Lung (tissue), 12 donors: ENCODE data around the gene AUTS2. TPM values are rescaled to one million over a fixed set of nuclear protein-coding genes. Genes with fewer than 3 reads are reported as not detected.

Experiments
- ATAC-seq: fragments of 200-7000 bp; cut with Tn5 transposase; one replicate; pipeline ENCODE4 v1.9.1; 2020; ENCODE audit warnings: moderate number of reproducible peaks; ENCODE audit not compliant: insufficient read depth, low FRiP score
- DNase-seq, 3 donors: peaks; one replicate each; pipeline ENCODE4 v3.0.0-alpha.2; 2013 to 2017
- H3K27ac ChIP-seq, 2 donors: one replicate each; pipeline ENCODE4 v1.5.1; 2013; ENCODE audit warnings: mild to moderate bottlenecking in 2 of 2, moderate library complexity in 2 of 2, control low read depth in 1 of 2, inconsistent platforms in 1 of 2, low read depth in 1 of 2, low read length in 1 of 2
- H3K27me3 ChIP-seq, 3 donors: one replicate each; pipeline ENCODE4 v1.5.1; 2013; ENCODE audit warnings: low read length in 2 of 3; ENCODE audit not compliant: control insufficient read depth in 3 of 3, insufficient read depth in 3 of 3
- H3K36me3 ChIP-seq, 4 donors: one replicate each; pipeline ENCODE4 v1.5.1; 2013; ENCODE audit warnings: low read length in 4 of 4, mild to moderate bottlenecking in 1 of 4, moderate library complexity in 1 of 4; ENCODE audit not compliant: control insufficient read depth in 4 of 4, insufficient read depth in 4 of 4
- H3K4me1 ChIP-seq, 5 donors: one replicate each; pipeline ENCODE4 v1.5.1; 2013; ENCODE audit warnings: low read length in 5 of 5, mild to moderate bottlenecking in 2 of 5, moderate library complexity in 1 of 5; ENCODE audit not compliant: control insufficient read depth in 5 of 5, insufficient read depth in 5 of 5
- H3K4me3 ChIP-seq: one replicate; pipeline ENCODE4 v1.5.1; 2013; ENCODE audit warnings: mild to moderate bottlenecking, control low read depth, moderate library complexity
- H3K9ac ChIP-seq, 2 donors: one replicate each; pipeline ENCODE4 v1.5.1; 2013; ENCODE audit warnings: low read length in 2 of 2, control low read depth in 1 of 2; ENCODE audit not compliant: insufficient read depth in 1 of 2
- H3K9me3 ChIP-seq, 4 donors: one replicate each; pipeline ENCODE4 v1.5.1; 2013; ENCODE audit warnings: low read length in 3 of 4, mild to moderate bottlenecking in 1 of 4, moderate library complexity in 1 of 4; ENCODE audit not compliant: control insufficient read depth in 4 of 4, insufficient read depth in 3 of 4
- WGBS, 2 donors: extraction: QIAGEN DNeasy Blood & Tissue Kit; methylation state at CpG; one replicate each; pipeline ENCODE4 v1.1.7; 2013; 5-methylcytosine and 5-hydroxymethylcytosine counted together
- polyA plus RNA-seq, 2 donors: library from polyadenylated mRNA; stranded (reverse); fragments of 200-250 nt; gene quantifications; one replicate each; pipeline ENCODE4 v1.2.1, GENCODE V29; 2013
- total RNA-seq, 2 donors: library from RNA; depleted of rRNA in 1 of 2; stranded (reverse); fragments of >200 nt in 1 of 2; gene quantifications; one replicate each; pipeline ENCODE4 v1.2.1, GENCODE V29; 2014 to 2021
- TF ChIP-seq, protein P1 (sequence below): IDR thresholded peaks from 2 replicates; pipeline ENCODE4 v1.5.1; 2012; ENCODE audit warnings: mild to moderate bottlenecking; ENCODE audit errors: control extremely low read depth, extremely low read depth
- donor health status: control.
- donor health status: control.
- donor health status: Bipolar disorder and iron deficiency.
- donor health status: healthy.
- donor health status: DM: yes; HTN: yes; CAD: no.

The AUTS2 gene
- total and polyA plus RNA-seq, 4 donors, result 11.8 to 115 (median 40.6) TPM

DNA sequence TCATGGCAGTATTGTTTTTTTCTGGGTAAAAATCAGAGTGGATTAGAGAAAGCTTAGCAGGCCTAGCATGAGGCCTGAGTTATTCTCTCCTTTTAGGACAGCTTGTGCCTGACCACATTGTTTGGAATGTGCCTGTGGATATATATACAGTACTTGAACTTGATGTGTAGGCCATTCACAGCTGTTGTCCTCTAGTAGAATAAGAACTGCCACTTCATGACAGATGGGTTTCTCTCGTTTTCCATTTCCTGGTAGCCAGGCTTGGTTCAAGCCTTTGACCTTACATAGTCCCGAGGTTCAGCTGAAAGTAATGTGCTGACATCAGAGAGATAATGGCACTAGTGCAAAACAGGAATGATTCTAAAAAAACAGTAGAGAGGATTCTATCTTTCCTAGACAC is 473.9 kb downstream of the AUTS2 start:
- Histone ChIP-seq H3K9me3 (peaks cover 0 to 2% (median 0%) of the 10 kb centered on the region in 4 donors), H3K27ac (no peak overlapping the region), H3K27me3 (no peaks in the 10 kb centered on the region), H3K36me3 (no peaks in the 10 kb centered on the region), H3K4me3 (no peak overlapping the region), H3K4me1 (peaks cover 2 to 13% (median 10%) of the 10 kb centered on the region in 5 donors), H3K9ac (no peak overlapping the region)
- TF ChIP-seq, protein P1, sequence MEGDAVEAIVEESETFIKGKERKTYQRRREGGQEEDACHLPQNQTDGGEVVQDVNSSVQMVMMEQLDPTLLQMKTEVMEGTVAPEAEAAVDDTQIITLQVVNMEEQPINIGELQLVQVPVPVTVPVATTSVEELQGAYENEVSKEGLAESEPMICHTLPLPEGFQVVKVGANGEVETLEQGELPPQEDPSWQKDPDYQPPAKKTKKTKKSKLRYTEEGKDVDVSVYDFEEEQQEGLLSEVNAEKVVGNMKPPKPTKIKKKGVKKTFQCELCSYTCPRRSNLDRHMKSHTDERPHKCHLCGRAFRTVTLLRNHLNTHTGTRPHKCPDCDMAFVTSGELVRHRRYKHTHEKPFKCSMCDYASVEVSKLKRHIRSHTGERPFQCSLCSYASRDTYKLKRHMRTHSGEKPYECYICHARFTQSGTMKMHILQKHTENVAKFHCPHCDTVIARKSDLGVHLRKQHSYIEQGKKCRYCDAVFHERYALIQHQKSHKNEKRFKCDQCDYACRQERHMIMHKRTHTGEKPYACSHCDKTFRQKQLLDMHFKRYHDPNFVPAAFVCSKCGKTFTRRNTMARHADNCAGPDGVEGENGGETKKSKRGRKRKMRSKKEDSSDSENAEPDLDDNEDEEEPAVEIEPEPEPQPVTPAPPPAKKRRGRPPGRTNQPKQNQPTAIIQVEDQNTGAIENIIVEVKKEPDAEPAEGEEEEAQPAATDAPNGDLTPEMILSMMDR, result no peak
- 49 to 58% methylated on average over 2 of the region's 2 CpGs for WGBS, 2 donors
- ATAC-seq (peak; percentile 13), DNase-seq (peak; percentile 24 to 81 (median 70))

DNA sequence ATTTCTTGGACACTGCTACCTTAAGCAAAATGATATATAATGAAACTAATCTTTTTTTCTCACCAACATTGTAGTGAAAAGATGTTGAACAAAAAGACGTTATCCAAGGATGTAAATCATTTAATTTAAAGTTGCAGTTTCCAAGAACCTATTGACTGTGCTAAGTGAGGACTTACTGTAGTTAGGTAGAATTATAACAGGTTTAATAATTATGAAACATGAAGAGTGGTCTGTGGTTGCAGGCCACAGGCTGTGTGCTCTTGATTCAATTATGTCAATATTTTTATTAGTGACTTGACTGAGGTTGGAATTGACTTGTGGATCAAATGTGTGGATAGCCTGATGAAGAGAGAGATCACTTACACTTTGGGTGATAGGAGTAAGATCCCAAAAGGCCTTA is 478.1 kb downstream of the AUTS2 start:
- no peaks in the 10 kb centered on the region for H3K9me3 ChIP-seq
- ATAC-seq, result no peak
- H3K4me1 ChIP-seq, result peaks cover 0 to 12% (median 10%) of the 10 kb centered on the region in 5 donors
- no peak for DNase-seq
- 61 to 84% methylated on average over 1 of the region's 1 CpG for WGBS, 2 donors
- peaks cover 0 to 2% (median 1%) of the 10 kb centered on the region in 4 donors for H3K36me3 ChIP-seq
- no peak overlapping the region for H3K9ac ChIP-seq
- TF ChIP-seq, protein P1, result no peak
- no peak overlapping the region for H3K4me3 ChIP-seq
- H3K27ac ChIP-seq, result no peak overlapping the region
- H3K27me3 ChIP-seq, result no peaks in the 10 kb centered on the region

- no peak for ATAC-seq
- DNase-seq, result no peak
- peaks cover 0 to 2% (median 1%) of the 10 kb centered on the region in 4 donors for H3K36me3 ChIP-seq
Observed at GRCh38 chr7:70082099-70082611, 483.9 kb downstream of the AUTS2 start.

More at GRCh38 chr7:70082099-70082611, 483.9 kb downstream of the AUTS2 start:
- TF ChIP-seq, protein P1, result no peak
- Histone ChIP-seq H3K27ac (no peak overlapping the region), H3K27me3 (no peaks in the 10 kb centered on the region), H3K4me3 (no peak overlapping the region), H3K9me3 (no peaks in the 10 kb centered on the region), H3K4me1 (peaks cover 0 to 2% (median 0%) of the 10 kb centered on the region in 5 donors), H3K9ac (no peak overlapping the region)
- WGBS, 2 donors, result 83 to 85% methylated on average over 5 of the region's 5 CpGs
